ENCODE data around the gene GCNT2.
A peak's percentile ranks its signal among the peaks of the same experiment; 100 is the strongest.
"Not testable (repeated sequence)": the region's sequence is repeated elsewhere in the genome, so short reads cannot be mapped to it uniquely, and the experiment has no call there.

Gene GCNT2

DNA sequence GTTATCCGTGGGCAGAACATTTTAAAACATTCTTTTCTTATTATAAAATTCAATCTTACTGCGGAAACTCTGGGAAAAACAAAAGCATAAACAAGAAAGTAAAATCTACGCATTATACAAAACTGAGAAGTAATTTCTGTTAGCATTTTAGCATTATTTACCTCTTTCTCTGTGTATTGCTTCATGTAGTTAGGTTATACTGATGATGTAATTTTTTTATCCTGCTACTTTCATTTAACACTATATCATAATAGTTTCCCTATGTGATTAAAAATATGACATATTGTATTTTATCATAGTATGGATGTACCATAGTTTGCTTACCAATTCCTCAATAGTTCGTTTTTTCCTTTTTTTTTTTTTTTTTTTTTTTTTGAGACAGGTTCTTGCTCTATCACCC lies 4.2 kb upstream of the GCNT2 start:
- DNase-seq, result no peak

DNA sequence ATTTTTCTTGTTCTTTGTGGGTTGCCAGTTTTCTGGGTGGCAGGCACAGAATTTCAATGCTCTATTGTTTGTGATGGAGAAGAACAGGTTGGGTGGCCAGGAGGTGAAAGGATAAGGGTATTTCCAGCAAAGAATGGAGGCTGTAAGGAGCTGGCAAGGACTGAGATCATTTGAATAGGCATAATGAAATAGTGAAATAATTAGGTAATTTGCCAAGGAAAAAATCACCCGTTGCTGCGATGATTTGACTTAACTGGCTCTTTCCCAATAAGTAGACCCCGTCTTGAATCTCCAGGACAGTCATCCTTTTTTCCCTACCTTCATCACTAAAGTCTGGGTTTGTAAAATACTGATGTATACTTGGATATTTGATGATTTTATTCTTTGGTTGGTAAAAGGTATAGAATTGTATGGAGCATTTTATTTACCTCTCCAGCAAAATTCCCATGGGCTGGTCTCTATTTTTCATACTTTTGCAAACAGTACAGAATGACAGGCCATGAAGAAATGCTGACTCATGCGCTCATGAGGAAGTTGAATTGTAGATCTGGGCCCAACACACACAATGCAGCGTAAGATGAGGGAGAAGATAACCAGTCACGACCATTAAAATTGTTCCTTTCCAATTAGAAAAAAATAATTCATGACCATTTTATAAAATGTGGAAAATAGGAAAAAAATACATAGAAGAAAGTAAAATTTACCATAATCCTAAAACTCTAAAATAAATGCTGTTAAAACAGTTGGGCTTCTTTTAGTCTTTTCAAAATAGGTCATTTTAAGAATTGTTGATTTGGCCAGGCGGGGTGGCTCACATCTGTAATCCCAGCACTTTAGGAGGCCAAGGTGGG lies 2.4 kb upstream of the GCNT2 start:
- DNase-seq, result no peak

- not testable (repeated sequence) for DNase-seq
These were observed 1.8 kb upstream of the GCNT2 start for GRCh38 chr6:10519408-10519697.

GRCh38 chr6:10520468-10520867 lies 683 bp upstream of the GCNT2 start:
- DNase-seq, result no peak

DNA sequence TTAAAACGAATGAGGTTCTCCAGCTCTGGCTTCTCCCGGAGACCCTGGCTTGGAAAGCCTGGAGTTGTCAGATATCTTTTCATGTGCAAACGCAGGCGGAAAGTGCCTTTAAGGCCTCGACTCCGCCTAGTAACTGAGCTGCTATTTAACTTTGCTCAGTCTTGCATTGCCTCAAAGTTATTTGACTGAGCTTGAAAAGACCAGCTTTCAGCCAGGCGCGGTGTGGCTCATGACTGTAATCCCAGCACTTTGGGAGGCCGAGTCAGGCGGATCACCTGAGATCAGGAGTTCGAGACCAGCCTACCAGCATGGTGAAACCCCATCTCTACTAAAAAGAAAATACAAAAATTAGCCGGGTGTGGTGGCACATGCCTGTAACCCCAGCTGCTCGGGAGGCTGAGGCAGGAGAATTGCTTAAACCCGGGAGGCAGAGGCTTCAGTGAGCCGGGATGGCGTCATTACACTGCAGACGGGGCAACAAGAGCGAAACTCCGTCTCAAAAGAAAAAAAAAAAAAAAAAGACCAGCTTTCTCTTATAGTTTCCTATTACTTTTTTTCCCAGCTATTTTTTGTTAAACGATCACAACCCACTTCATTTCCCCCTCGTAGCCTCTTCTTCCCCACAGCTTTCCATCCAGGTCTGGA lies 1.9 kb downstream of the GCNT2 start:
- no peak for DNase-seq

DNA sequence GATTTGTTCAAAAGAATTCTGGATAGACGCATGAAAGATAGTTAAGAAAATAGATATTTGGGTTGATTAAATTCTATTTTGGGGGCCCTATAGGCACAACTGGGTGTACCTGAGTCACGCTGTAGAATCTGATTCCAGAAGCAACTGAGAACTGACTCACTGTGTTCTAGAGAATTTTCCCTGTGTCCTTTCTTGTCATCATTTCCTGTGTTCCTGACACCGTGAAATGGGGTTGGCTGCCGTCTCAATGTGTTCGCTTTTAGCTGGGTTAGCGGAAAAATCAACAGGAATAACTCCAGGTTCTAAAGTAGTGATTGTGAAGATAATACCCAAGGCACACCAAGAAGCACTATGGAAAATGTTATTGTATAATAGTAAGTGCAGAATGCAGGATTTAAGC lies 5.0 kb downstream of the GCNT2 start:
- DNase-seq, result no peak

- DNase-seq, result peak; percentile 34
These were observed 7.2 kb downstream of the GCNT2 start for GRCh38 chr6:10528158-10528981.

GRCh38 chr6:10529231-10529801 lies 8.2 kb downstream of the GCNT2 start:
- DNase-seq, result no peak

DNA sequence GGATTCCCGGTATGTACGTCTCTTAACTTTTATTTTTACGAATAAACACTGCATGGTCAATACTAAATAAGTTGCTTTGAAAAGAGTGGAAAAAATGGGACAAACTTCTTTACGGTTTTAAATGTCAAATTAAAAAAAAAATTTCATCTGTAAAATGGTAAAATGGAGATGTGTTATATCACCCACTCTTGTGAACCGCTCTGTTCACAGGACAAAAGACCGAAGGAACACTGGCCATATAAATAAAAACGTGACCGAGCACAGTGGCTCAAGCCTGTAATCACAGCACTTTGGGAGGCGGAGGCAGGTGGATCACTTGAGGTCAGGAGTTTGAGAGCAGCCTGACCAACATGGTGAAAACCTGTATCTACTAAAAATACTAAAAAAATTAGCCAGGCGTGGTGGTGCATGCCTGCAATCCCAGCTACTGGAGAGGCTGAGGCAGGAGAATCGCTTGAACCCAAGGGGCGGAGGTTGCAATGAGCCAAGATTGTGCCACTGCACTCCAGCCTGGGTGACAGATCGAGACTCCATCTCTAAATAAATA lies 8.8 kb downstream of the GCNT2 start:
- not testable (repeated sequence) for DNase-seq

DNA sequence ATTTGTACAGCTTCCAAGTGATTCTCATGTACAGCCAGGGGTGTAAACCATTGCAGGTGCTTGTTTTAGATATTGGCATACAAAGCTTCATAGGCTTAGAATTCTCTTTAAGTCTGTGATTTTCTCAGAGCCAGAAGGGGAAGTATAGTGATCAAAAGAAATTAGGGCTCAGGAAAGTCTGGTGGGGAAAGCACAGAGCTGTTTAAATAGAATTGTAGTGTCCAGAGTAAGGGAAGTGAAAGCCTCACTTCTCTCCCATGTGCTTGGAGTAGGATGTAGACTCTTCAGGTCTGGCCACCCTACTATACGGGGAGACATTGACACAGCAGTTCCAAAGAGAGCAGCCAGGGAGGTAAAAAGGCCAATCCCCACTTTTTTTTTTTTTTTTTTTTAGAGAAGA lies 10.4 kb downstream of the GCNT2 start:
- no peak for DNase-seq

DNA sequence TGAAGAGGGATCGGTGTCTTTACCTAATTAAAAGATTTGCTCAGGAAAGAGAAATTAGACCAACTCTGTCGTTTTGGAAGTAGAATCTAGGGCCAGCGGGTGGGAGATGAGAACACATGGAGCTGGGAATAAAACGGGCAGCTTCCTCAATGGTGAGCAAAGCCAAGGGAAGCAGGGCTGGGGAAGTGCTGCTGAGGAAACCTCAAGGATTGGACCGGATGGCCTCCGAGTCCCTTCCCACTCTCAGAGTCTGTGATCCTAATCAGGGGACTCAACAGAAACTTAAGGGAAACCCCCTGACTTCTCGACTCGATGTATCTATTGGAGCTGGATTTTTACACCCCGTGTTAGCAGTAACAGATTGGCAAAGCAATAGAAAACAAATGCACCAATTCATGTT lies 10.8 kb downstream of the GCNT2 start:
- DNase-seq, result no peak

- DNase-seq, result no peak
These were observed 11.2 kb downstream of the GCNT2 start for GRCh38 chr6:10532392-10532791.

- DNase-seq, result no peak
These were observed 13.2 kb downstream of the GCNT2 start for GRCh38 chr6:10534419-10534762.

GRCh38 chr6:10535193-10535592 lies 14.0 kb downstream of the GCNT2 start:
- DNase-seq, result no peak

- DNase-seq, result no peak
These were observed 16.6 kb downstream of the GCNT2 start for GRCh38 chr6:10537726-10538125.

- DNase-seq, result no peak
These were observed 19.1 kb downstream of the GCNT2 start for GRCh38 chr6:10540073-10540746.

GRCh38 chr6:10541591-10541990 lies 20.4 kb downstream of the GCNT2 start:
- no peak for DNase-seq

- DNase-seq, result no peak
These were observed 21.1 kb downstream of the GCNT2 start for GRCh38 chr6:10542213-10542612.

- no peak for DNase-seq
These were observed 22.3 kb downstream of the GCNT2 start for GRCh38 chr6:10543488-10543887.

DNA sequence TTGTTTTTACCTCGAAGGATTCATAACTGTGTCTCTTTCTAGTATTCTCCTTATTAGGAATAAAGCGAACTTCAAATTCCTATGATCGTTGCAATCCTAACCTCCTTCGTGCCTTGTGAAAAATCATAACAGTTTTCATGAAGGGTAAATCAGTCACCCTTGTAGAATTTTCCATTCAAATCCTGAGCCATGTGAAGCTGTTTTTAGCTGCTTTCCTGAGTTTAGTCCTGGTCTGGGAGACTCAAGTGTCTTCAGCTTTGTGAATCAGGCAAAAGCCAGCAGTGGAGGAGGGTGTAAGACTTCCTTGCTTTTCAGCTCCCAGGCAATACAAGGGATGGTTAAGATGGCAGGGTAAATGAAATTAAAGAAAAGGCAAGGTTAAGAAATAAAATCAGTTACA lies 24.3 kb downstream of the GCNT2 start:
- no peak for DNase-seq

- DNase-seq, result no peak
These were observed 26.7 kb downstream of the GCNT2 start for GRCh38 chr6:10547809-10548208.

GRCh38 chr6:10550764-10551163 lies 29.6 kb downstream of the GCNT2 start:
- DNase-seq, result no peak

Measured in activated T-cell treated with anti-CD3 and anti-CD28 coated beads, Interleukin-2, amount 50 U/mL, for 1 hour (primary cell).